Activated CD4-positive, CD25-positive, alpha-beta regulatory T cell treated with anti-CD3 and anti-CD28 coated beads, Interleukin-2, amount 50 U/mL, for 16 hours (primary cell): Measurements from ENCODE around the gene ZFYVE19.

Experiments used
- DNase-seq: peaks from one replicate; pipeline ENCODE4 v3.0.0-alpha.2; 2020; ENCODE audit warnings: low read depth, low spot score

The ZFYVE19 gene

GRCh38 chr15:40775740-40776536, 31.0 kb upstream of the ZFYVE19 start:
- no peak for DNase-seq

- no peak for DNase-seq
Measured at GRCh38 chr15:40776537-40777141, 30.2 kb upstream of the ZFYVE19 start.

- DNase-seq = peak; percentile 54
Measured at GRCh38 chr15:40782609-40783227, 24.2 kb upstream of the ZFYVE19 start.

- no peak for DNase-seq
Measured at GRCh38 chr15:40785164-40785563, 21.7 kb upstream of the ZFYVE19 start.

- no peak for DNase-seq
Measured at GRCh38 chr15:40785814-40786213, 21.1 kb upstream of the ZFYVE19 start.

GRCh38 chr15:40787344-40787841, 19.5 kb upstream of the ZFYVE19 start:
- no peak for DNase-seq

GRCh38 chr15:40787991-40788390, 18.9 kb upstream of the ZFYVE19 start:
- no peak for DNase-seq

- no peak for DNase-seq
Measured at GRCh38 chr15:40789119-40789518, 17.8 kb upstream of the ZFYVE19 start.

GRCh38 chr15:40789999-40790398, 16.9 kb upstream of the ZFYVE19 start:
- DNase-seq = no peak

GRCh38 chr15:40790718-40791117, 16.2 kb upstream of the ZFYVE19 start:
- DNase-seq = no peak

GRCh38 chr15:40792394-40792793, 14.5 kb upstream of the ZFYVE19 start:
- no peak for DNase-seq

- DNase-seq = no peak
Measured at GRCh38 chr15:40793216-40793989, 13.5 kb upstream of the ZFYVE19 start.

GRCh38 chr15:40796041-40796440, 10.8 kb upstream of the ZFYVE19 start:
- no peak for DNase-seq

- DNase-seq = no peak
Measured at GRCh38 chr15:40796512-40796911, 10.4 kb upstream of the ZFYVE19 start.

GRCh38 chr15:40799523-40799922, 7.4 kb upstream of the ZFYVE19 start:
- DNase-seq = no peak

- DNase-seq = no peak
Measured at GRCh38 chr15:40803076-40803475, 3.8 kb upstream of the ZFYVE19 start.

GRCh38 chr15:40803688-40804087, 3.2 kb upstream of the ZFYVE19 start:
- DNase-seq = no peak

GRCh38 chr15:40806672-40807027, 239 bp upstream of the ZFYVE19 start:
- DNase-seq = no peak

GRCh38 chr15:40807888-40808461, 1.1 kb downstream of the ZFYVE19 start:
- DNase-seq = no peak

GRCh38 chr15:40808861-40809450, 2.1 kb downstream of the ZFYVE19 start:
- DNase-seq = no peak

GRCh38 chr15:40812721-40813425, 6.0 kb downstream of the ZFYVE19 start:
- DNase-seq = no peak
